Astrocyte (in vitro differentiated cells and primary cell): ENCODE data around the gene MRPS2.

Source experiments
- EZH2 ChIP-seq: IDR thresholded peaks from 2 replicates; pipeline ENCODE4 v1.6.1; 2012; ENCODE audit warnings: mild to moderate bottlenecking, low read length, inconsistent platforms; ENCODE audit not compliant: insufficient read depth
- TF ChIP-seq, protein P1 (sequence below): IDR thresholded peaks from 2 replicates; pipeline ENCODE4 v1.5.1; 2011; ENCODE audit warnings: low read depth, mild to moderate bottlenecking, inconsistent platforms, low read length, moderate library complexity; ENCODE audit not compliant: insufficient read depth

DNA sequence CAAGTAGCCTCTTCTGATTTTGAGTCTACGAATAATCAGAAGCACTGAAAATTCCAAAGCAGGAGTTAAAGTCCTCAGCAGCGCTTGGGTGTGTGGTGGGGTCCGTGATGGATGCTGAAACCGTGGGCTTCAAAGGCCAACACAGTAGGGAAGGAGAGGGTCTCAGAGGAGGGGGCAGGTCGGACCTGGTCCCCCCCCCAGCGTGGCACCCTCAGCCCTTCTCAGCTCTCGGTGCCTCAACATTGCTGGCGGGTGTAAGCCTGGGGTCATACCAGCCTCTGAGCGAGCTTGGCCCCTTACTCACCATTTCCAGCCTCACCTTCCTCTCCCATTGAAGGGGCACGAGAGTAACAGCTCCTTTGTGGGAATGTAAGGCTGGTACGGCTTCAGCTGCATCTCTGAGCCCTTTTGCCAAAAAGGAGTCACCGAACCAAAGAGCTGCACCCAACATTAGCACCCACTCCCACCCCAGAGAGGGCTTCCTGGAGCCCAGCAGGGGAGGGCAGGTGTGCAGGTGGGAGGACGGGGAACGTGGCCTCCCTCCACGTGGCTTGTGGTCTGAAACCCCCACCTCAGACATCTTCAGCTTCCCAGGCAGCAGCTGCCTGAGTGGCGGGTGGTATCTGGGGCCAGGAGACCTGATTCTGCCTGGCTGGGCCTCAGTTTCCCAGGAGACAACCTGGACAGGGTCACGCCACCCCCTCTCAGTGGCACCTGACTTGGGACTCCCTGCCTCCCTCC is 14.0 kb downstream of the MRPS2 start:
- TF ChIP-seq, protein P1, sequence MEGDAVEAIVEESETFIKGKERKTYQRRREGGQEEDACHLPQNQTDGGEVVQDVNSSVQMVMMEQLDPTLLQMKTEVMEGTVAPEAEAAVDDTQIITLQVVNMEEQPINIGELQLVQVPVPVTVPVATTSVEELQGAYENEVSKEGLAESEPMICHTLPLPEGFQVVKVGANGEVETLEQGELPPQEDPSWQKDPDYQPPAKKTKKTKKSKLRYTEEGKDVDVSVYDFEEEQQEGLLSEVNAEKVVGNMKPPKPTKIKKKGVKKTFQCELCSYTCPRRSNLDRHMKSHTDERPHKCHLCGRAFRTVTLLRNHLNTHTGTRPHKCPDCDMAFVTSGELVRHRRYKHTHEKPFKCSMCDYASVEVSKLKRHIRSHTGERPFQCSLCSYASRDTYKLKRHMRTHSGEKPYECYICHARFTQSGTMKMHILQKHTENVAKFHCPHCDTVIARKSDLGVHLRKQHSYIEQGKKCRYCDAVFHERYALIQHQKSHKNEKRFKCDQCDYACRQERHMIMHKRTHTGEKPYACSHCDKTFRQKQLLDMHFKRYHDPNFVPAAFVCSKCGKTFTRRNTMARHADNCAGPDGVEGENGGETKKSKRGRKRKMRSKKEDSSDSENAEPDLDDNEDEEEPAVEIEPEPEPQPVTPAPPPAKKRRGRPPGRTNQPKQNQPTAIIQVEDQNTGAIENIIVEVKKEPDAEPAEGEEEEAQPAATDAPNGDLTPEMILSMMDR, result no peak
- TF ChIP-seq EZH2, result no peak
